Upper lobe of left lung (tissue), 4 donors: Measurements from ENCODE around the gene PDE5A.

Experiments
- CTCF ChIP-seq, 6 experiments: fragments of 450-650 bp in 4 of 6; fragments of 200-600 bp in 2 of 6; sonication (generic) in 2 of 6; IDR thresholded peaks; one replicate each; pipeline ENCODE4 v1.5.1; 2016 to 2019; ENCODE audit warnings: antibody characterized with exemption in 6 of 6
- EP300 ChIP-seq, 4 donors: sonication (generic); formaldehyde crosslinking; IDR thresholded peaks; one replicate each; pipeline ENCODE4 v1.5.1; 2017; ENCODE audit warnings: antibody characterized with exemption in 4 of 4, control low read depth in 2 of 4
- POLR2A ChIP-seq, 4 donors: fragments of 450-650 bp; IDR thresholded peaks; one replicate each; pipeline ENCODE4 v1.5.1; 2016 to 2017; ENCODE audit warnings: antibody characterized with exemption in 4 of 4, mild to moderate bottlenecking in 2 of 4
- POLR2AphosphoS5 ChIP-seq, 2 donors: sonication (generic); formaldehyde crosslinking; IDR thresholded peaks; one replicate each; pipeline ENCODE4 v1.5.1; 2017; ENCODE audit warnings: antibody characterized with exemption in 2 of 2

GRCh38 chr4:119498527-119498926, 130.1 kb downstream of the PDE5A start:
- TF ChIP-seq CTCF (IDR thresholded peaks at IDR 0.05) (no peak), EP300 (IDR thresholded peaks at IDR 0.05) (no peak), POLR2A (IDR thresholded peaks at IDR 0.05) (no peak), POLR2AphosphoS5 (IDR thresholded peaks at IDR 0.05) (no peak)
